NOMO-1 treated with DMSO at 0.1 percent for 48 hours (cell line): ENCODE results near the gene RNF31.

Source experiments
- DNase-seq: peaks from one replicate; lab custom pipeline; 2025; ENCODE audit not compliant: unreplicated experiment; lab: John Stamatoyannopoulos, UW

Gene RNF31

GRCh38 chr14:24181371-24182077 lies 34.2 kb downstream of the RNF31 start:
- DNase-seq, result no peak

- no peak for DNase-seq
These were observed 35.0 kb downstream of the RNF31 start for GRCh38 chr14:24182110-24182882.

- no peak for DNase-seq
These were observed 35.8 kb downstream of the RNF31 start for GRCh38 chr14:24183014-24183481.

GRCh38 chr14:24184104-24184970 lies 37.0 kb downstream of the RNF31 start:
- no peak for DNase-seq

GRCh38 chr14:24185026-24185425 lies 37.7 kb downstream of the RNF31 start:
- no peak for DNase-seq

- no peak for DNase-seq
These were observed 38.4 kb downstream of the RNF31 start for GRCh38 chr14:24185741-24186140.

GRCh38 chr14:24186831-24187538 lies 39.7 kb downstream of the RNF31 start:
- no peak for DNase-seq

- DNase-seq, result no peak
These were observed 40.2 kb downstream of the RNF31 start for GRCh38 chr14:24187539-24187915.

- DNase-seq, result peak; percentile 92
These were observed 41.2 kb downstream of the RNF31 start, which contains the start of gene IPO4 for GRCh38 chr14:24188251-24189058. Gene IPO4 (minus strand): TSS chr14:24188816. CDS start chr14:24188787, 29 bp downstream.

GRCh38 chr14:24189059-24189375 lies 41.7 kb downstream of the RNF31 start:
- no peak for DNase-seq

- DNase-seq, result no peak
These were observed 42.2 kb downstream of the RNF31 start for GRCh38 chr14:24189460-24189859.

- DNase-seq, result no peak
These were observed 43.1 kb downstream of the RNF31 start for GRCh38 chr14:24190416-24190815.

GRCh38 chr14:24192933-24193332 lies 45.6 kb downstream of the RNF31 start:
- DNase-seq, result no peak

- no peak for DNase-seq
These were observed 47.0 kb downstream of the RNF31 start for GRCh38 chr14:24194186-24194872.

- DNase-seq, result no peak
These were observed 47.5 kb downstream of the RNF31 start for GRCh38 chr14:24194873-24195185.

- peak; percentile 67 for DNase-seq
These were observed 48.1 kb downstream of the RNF31 start, which contains the start of gene TM9SF1 for GRCh38 chr14:24195186-24196070. Gene TM9SF1 (minus strand): TSS chr14:24195441. CDS start chr14:24195019, 422 bp downstream.

GRCh38 chr14:24196071-24197055 lies 49.1 kb downstream of the RNF31 start:
- DNase-seq, result peak; percentile 34
